DND-41 (cell line): ENCODE measurements around the gene SSUH2.

Source experiments
- EZH2 ChIP-seq: IDR thresholded peaks from 3 replicates; pipeline ENCODE4 v1.6.1; 2012; ENCODE audit warnings: borderline replicate concordance, low read depth, mild to moderate bottlenecking, moderate library complexity, low read length, inconsistent platforms; ENCODE audit not compliant: severe bottlenecking
- TF ChIP-seq, protein P1 (sequence below): IDR thresholded peaks from 2 replicates; pipeline ENCODE4 v1.5.1; 2012; ENCODE audit warnings: borderline replicate concordance, low read length, moderate library complexity, mild to moderate bottlenecking; ENCODE audit not compliant: poor library complexity, severe bottlenecking; ENCODE audit errors: extremely low read depth

DNA sequence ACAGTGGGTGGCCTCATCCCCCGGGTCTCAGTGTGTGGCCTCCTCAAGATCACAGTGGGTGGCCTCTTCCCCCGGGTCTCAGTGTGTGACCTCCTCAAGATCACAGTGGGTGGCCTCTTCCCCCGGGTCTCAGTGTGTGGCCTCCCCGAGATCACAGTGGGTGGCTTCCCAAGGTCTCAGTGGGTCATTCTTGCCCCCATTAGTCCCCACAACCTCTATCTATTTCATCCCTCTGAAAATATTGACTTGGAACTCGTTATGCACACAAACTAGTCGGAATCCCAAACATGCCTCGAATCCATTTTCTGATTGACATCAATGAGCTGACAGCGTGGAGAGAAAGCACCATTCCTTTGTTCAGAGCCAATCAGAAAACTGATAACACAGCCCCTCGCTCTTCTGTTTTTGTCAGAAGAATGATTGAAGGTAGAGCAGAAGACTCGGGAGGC is 10.8 kb upstream of the SSUH2 start:
- TF ChIP-seq, protein P1, sequence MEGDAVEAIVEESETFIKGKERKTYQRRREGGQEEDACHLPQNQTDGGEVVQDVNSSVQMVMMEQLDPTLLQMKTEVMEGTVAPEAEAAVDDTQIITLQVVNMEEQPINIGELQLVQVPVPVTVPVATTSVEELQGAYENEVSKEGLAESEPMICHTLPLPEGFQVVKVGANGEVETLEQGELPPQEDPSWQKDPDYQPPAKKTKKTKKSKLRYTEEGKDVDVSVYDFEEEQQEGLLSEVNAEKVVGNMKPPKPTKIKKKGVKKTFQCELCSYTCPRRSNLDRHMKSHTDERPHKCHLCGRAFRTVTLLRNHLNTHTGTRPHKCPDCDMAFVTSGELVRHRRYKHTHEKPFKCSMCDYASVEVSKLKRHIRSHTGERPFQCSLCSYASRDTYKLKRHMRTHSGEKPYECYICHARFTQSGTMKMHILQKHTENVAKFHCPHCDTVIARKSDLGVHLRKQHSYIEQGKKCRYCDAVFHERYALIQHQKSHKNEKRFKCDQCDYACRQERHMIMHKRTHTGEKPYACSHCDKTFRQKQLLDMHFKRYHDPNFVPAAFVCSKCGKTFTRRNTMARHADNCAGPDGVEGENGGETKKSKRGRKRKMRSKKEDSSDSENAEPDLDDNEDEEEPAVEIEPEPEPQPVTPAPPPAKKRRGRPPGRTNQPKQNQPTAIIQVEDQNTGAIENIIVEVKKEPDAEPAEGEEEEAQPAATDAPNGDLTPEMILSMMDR: no peak
- no peak for TF ChIP-seq EZH2
